GM13976 (cell line): ENCODE results near the gene GRID1.

Experiments
- DNase-seq: peaks from one replicate; pipeline ENCODE4 v3.0.0; 2012; ENCODE audit warnings: low spot score
- in situ Hi-C: fragments of 300-500 bp; cut with MboI; formaldehyde crosslinking; loops from one replicate; pipeline ENCODE4 v1.12.0; 2022; ENCODE audit warnings: low sequenced_read_pairs, mixed read lengths, inconsistent platforms; ENCODE audit not compliant: unreplicated experiment
- TF ChIP-seq, protein P1 (sequence below): IDR thresholded peaks from 2 replicates; pipeline ENCODE4 v1.5.1; 2012; ENCODE audit warnings: borderline replicate concordance, mild to moderate bottlenecking; ENCODE audit not compliant: insufficient read depth; ENCODE audit errors: extremely low read depth, missing control alignments, control extremely low read depth

The GRID1 gene

DNA sequence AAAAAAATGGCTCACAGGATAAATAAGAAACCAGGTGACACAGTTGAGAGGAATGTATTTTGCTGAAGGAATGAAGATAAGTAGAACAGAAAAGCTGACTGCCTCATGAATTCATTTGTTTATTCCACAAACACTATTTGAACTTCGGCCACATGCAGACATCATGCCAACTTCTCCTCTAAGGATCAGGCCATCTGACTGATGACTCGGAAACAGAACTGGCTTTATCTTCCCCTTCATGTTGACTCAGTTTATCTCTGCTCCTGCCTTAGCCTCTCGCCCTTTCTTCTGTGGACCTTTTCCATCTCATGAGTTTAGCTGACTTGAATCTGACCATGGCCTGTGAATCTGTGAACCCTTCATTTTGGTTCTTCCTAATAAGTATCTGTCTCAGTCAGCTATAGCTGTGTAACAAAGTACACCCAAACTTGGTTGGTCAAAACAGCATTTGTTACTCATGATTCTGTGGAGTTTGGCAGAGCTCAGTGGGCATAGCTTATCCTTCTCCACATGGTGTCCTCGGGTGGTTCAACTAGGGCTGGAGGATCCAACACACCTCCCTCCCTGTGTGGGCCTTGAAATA lies 44.0 kb upstream of the GRID1 start:
- in situ Hi-C loops = no loop called here
- TF ChIP-seq, protein P1, sequence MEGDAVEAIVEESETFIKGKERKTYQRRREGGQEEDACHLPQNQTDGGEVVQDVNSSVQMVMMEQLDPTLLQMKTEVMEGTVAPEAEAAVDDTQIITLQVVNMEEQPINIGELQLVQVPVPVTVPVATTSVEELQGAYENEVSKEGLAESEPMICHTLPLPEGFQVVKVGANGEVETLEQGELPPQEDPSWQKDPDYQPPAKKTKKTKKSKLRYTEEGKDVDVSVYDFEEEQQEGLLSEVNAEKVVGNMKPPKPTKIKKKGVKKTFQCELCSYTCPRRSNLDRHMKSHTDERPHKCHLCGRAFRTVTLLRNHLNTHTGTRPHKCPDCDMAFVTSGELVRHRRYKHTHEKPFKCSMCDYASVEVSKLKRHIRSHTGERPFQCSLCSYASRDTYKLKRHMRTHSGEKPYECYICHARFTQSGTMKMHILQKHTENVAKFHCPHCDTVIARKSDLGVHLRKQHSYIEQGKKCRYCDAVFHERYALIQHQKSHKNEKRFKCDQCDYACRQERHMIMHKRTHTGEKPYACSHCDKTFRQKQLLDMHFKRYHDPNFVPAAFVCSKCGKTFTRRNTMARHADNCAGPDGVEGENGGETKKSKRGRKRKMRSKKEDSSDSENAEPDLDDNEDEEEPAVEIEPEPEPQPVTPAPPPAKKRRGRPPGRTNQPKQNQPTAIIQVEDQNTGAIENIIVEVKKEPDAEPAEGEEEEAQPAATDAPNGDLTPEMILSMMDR = no peak
- no peak for DNase-seq

GRCh38 chr10:86409183-86409582 lies 42.6 kb upstream of the GRID1 start:
- no peak for DNase-seq
- in situ Hi-C loops = no loop called here

GRCh38 chr10:86403183-86403797 lies 36.7 kb upstream of the GRID1 start:
- TF ChIP-seq, protein P1 = no peak
- in situ Hi-C loops = no loop called here
- no peak for DNase-seq

More at GRCh38 chr10:86409183-86409582, 42.6 kb upstream of the GRID1 start:
- TF ChIP-seq, protein P1 = no peak

DNA sequence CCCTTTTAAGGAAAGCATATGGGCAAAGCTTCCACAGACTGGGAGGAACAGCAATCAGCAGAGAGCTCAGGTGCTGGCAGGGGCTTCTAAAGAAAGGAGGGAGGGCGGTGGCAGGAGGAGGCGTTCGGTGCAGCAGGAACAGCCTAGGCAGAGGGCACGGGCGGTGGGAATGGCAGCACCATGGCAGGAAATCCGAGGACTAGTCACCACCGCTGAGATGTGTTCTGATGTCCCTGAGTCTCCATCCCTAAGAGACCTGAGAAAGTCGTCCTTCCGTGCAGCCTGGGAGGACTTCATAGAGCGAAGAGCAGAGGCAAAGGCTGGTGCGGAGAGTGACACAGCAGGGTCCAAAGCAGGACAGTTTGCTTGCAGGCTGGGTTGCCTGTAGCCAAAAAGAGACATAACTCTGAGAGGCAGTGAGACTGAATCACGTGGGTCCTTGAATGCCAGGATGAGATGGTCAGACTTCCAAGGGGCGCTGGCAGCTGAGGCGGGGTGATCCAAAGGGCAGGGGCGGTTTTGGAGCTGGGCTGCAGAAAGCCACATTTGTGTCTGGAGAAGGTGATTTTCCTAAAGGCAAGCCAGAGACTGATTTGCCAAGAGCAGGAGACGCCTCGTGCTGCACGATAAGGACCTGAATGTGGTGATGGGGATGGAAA lies 35.8 kb upstream of the GRID1 start:
- DNase-seq = no peak
- TF ChIP-seq, protein P1 = no peak
- in situ Hi-C loops = no loop called here

GRCh38 chr10:86401588-86402282 lies 35.1 kb upstream of the GRID1 start:
- DNase-seq = peak; percentile 49
- TF ChIP-seq, protein P1 = no peak
- in situ Hi-C loops = no loop called here

- in situ Hi-C loops = no loop called here
- TF ChIP-seq, protein P1 = no peak
- DNase-seq = peak; percentile 77
Measured at GRCh38 chr10:86400705-86401587, 34.4 kb upstream of the GRID1 start.
